Measurements from ENCODE around the gene CMSS1. TPM values are rescaled to one million over a fixed set of nuclear protein-coding genes. Genes with fewer than 3 reads are reported as not detected.

CMSS1 gene
- total RNA-seq, 1 experiment from 2014 or later, result 86.3 TPM

GRCh38 chr3:100068826-100069225 is 251.2 kb downstream of the CMSS1 start:
- ChIA-PET CTCF (interaction anchor here (0.9 to 1.2 kb wide), 3 partner anchors 185 to 640 kb away, joined by 3 to 14 read pairs (median 3); no protein-coding TSS in a partner anchor), POLR2A (no interaction called here)
- no peak overlapping the region for H3K4me3 ChIP-seq (ENCODE audit: low read depth in 2 of 2, low read length in 2 of 2)
- ATAC-seq, result peak; percentile 89
- no TSS peak for BruUV-seq (replicated peaks)
- H3K4me1 ChIP-seq (ENCODE audit: control insufficient read depth, insufficient read depth, low read length), result no peaks in the 10 kb centered on the region
- TF ChIP-seq CTCF (IDR thresholded peaks at IDR 0.05) (peak; percentile 85), TCF7L2 (IDR thresholded peaks at IDR 0.05; ENCODE audit: low read depth, low read length) (no peak)
- in situ Hi-C loops (cut with HindIII; ENCODE audit: low pct_unique_long_range_greater_than_20kb, low sequenced_read_pairs) (no loop called here), intact Hi-C loops (cut with micrococcal nuclease; ENCODE audit: unreplicated experiment) (no loop called here)
- no peaks in the 10 kb centered on the region for H3K36me3 ChIP-seq (ENCODE audit: control insufficient read depth, insufficient read depth, low read length)
- no peaks in the 10 kb centered on the region for H3K9me3 ChIP-seq (ENCODE audit: control insufficient read depth, insufficient read depth, low read depth, low read length)
- DNase-seq (ENCODE audit: low read depth, low spot score), result no peak
- no peaks in the 10 kb centered on the region for H3K27me3 ChIP-seq (ENCODE audit: control insufficient read depth, insufficient read depth, low read length)
- H3K27ac ChIP-seq (ENCODE audit: low read length), result no peak overlapping the region

- POLR2A ChIA-PET, result no interaction called here
- DNase-seq (ENCODE audit: low read depth, low spot score), result no peak
- intact Hi-C loops (cut with micrococcal nuclease; ENCODE audit: unreplicated experiment) (no loop called here), in situ Hi-C loops (cut with HindIII; ENCODE audit: low pct_unique_long_range_greater_than_20kb, low sequenced_read_pairs) (no loop called here)
- TF ChIP-seq POLR2AphosphoS5 (IDR thresholded peaks at IDR 0.05; ENCODE audit: low read depth, low read length) (no peak), CTCF (IDR thresholded peaks at IDR 0.05) (no peak), TCF7L2 (IDR thresholded peaks at IDR 0.05; ENCODE audit: low read depth, low read length) (no peak), REST (IDR thresholded peaks at IDR 0.05; ENCODE audit: insufficient read depth in 1 of 2, low read depth in 2 of 2, low read length in 1 of 2) (no peak), SIN3A (IDR thresholded peaks at IDR 0.05; ENCODE audit: borderline replicate concordance, insufficient read depth, low read depth, low read length) (no peak)
- CTCF ChIA-PET, result interaction anchor here (1.0 to 1.2 kb wide), 2 partner anchors 185 to 187 kb away, joined by 3 to 14 read pairs; no protein-coding TSS in a partner anchor
- no peaks in the 10 kb centered on the region for H3K4me1 ChIP-seq (ENCODE audit: control insufficient read depth, insufficient read depth, low read length)
- H3K36me3 ChIP-seq (ENCODE audit: control insufficient read depth, insufficient read depth, low read length), result no peaks in the 10 kb centered on the region
- no peaks in the 10 kb centered on the region for H3K27me3 ChIP-seq (ENCODE audit: control insufficient read depth, insufficient read depth, low read length)
- H3K27ac ChIP-seq (ENCODE audit: low read length), result no peak overlapping the region
- no peaks in the 10 kb centered on the region for H3K9me3 ChIP-seq (ENCODE audit: control insufficient read depth, insufficient read depth, low read depth, low read length)
- BruUV-seq (replicated peaks), result no TSS peak
- ATAC-seq, result no peak
- H3K4me3 ChIP-seq (ENCODE audit: low read depth in 2 of 2, low read length in 2 of 2), result no peak overlapping the region
These were observed 251.8 kb downstream of the CMSS1 start for GRCh38 chr3:100069472-100069871.
